HCT116 (cell line): ENCODE results near the gene TMEM184A. TPM values are rescaled to one million over a fixed set of nuclear protein-coding genes. Genes with fewer than 3 reads are reported as not detected.

Experiments
- ATAC-seq: fragments of 200-7000 bp; cut with Tn5 transposase; 2 replicates; pipeline ENCODE4 v1.9.1; 2020; ENCODE audit warnings: mild to moderate bottlenecking, moderate library complexity
- BruUV-seq: library from RNA; stranded (reverse); fragments of 400-500 nt; replicated peaks from 2 replicates; lab custom pipeline; 2021; lab: Mats Ljungman, UMichigan
- CTCF ChIA-PET: fragments of 300-600 bp; sonication (Branson Sonifier 250); formaldehyde crosslinking; loops from one replicate; lab custom pipeline; 2021; ENCODE audit warnings: antibody characterized with exemption; lab: Charles Lee
- POLR2A ChIA-PET: fragments of 300-600, 350-600 bp; sonication (Branson Sonifier 250); formaldehyde crosslinking; loops from one replicate; lab custom pipeline; 2021; ENCODE audit warnings: antibody characterized with exemption; lab: Charles Lee
- RAD21 ChIA-PET, 2 experiments: fragments of 300-600 bp; sonication (Branson Sonifier 250); formaldehyde crosslinking; loops; one replicate each; lab custom pipeline; 2023; ENCODE audit warnings: low total read pairs in 2 of 2; ENCODE audit not compliant: uncharacterized antibody in 2 of 2, unreplicated experiment in 2 of 2, low non-redundant PET in 1 of 2; lab: Charles Lee
- DNase-seq: peaks from one replicate; pipeline ENCODE4 v3.0.0-alpha.2; 2010; ENCODE audit warnings: low read depth, low spot score
- H2AFZ ChIP-seq: fragments of 200-600 bp; shearing (Covaris generic), sonication (generic); 2 replicates; pipeline ENCODE4 v1.6.1; 2017; ENCODE audit warnings: low read depth, mixed run types, mixed read lengths, antibody characterized with exemption, low read length; ENCODE audit not compliant: poor library complexity, severe bottlenecking
- H3K27ac ChIP-seq: 2 replicates; pipeline ENCODE4 v1.5.1; 2012; ENCODE audit warnings: low read depth, low read length
- H3K27me3 ChIP-seq: fragments of 200-600 bp; sonication (generic); 2 replicates; pipeline ENCODE4 v1.6.1; 2016; ENCODE audit warnings: mixed run types, low read length, mixed read lengths; ENCODE audit not compliant: insufficient read depth
- H3K36me3 ChIP-seq, 2 experiments: fragments of 200-500 bp in 1 of 2; fragments of 200-600 bp in 1 of 2; sonication (Bioruptor generic) in 1 of 2; sonication (generic) in 1 of 2; 2 replicates each; pipeline versions ENCODE4 v1.5.1 to v1.6.1; 2014 to 2016; ENCODE audit warnings: low read length in 2 of 2, inconsistent platforms in 1 of 2, mixed read lengths in 1 of 2, mixed run types in 1 of 2; ENCODE audit not compliant: insufficient read depth in 2 of 2, control insufficient read depth in 1 of 2
- H3K4me1 ChIP-seq, 2 experiments: fragments of 200-600 bp in 1 of 2; sonication (generic) in 1 of 2; 2 replicates each; pipeline versions ENCODE4 v1.5.1 to v1.6.1; 2012 to 2017; ENCODE audit warnings: low read length in 2 of 2, inconsistent platforms in 1 of 2, mild to moderate bottlenecking in 1 of 2, mixed read lengths in 1 of 2, mixed run types in 1 of 2, moderate library complexity in 1 of 2; ENCODE audit not compliant: insufficient read depth in 2 of 2, control insufficient read depth in 1 of 2
- H3K4me2 ChIP-seq: fragments of 200-600 bp; sonication (generic); 2 replicates; pipeline ENCODE4 v1.6.1; 2017; ENCODE audit warnings: mixed run types, low read length, mixed read lengths
- H3K4me3 ChIP-seq, 2 experiments: fragments of 200-600 bp in 1 of 2; sonication (generic) in 1 of 2; replicated peaks in 1 of 2; 2 replicates each; pipeline ENCODE4 v1.5.1; 2011 to 2016; ENCODE audit warnings: low read length in 2 of 2, control low read depth in 1 of 2, low read depth in 1 of 2, mild to moderate bottlenecking in 1 of 2, mixed read lengths in 1 of 2, mixed run types in 1 of 2
- H3K79me2 ChIP-seq: fragments of 200-600 bp; sonication (generic); 2 replicates; pipeline ENCODE4 v1.6.1; 2017; ENCODE audit warnings: mild to moderate bottlenecking, mixed run types, low read length, moderate library complexity, mixed read lengths; ENCODE audit not compliant: insufficient read depth
- H3K9ac ChIP-seq: fragments of 200-600 bp; sonication (generic); 2 replicates; pipeline ENCODE4 v1.6.1; 2016; ENCODE audit warnings: low read length, mixed read lengths
- H3K9me2 ChIP-seq: fragments of 200-600 bp; sonication (generic), shearing (Covaris generic); 2 replicates; pipeline ENCODE4 v1.6.1; 2017; ENCODE audit warnings: mixed run types, mild to moderate bottlenecking, moderate library complexity; ENCODE audit not compliant: insufficient read depth
- H3K9me3 ChIP-seq, 2 experiments: fragments of 200-500 bp in 1 of 2; fragments of 200-600 bp in 1 of 2; sonication (Bioruptor generic) in 1 of 2; sonication (generic) in 1 of 2; 2 replicates each; pipeline ENCODE4 v1.6.1; 2014 to 2017; ENCODE audit warnings: low read length in 2 of 2, mixed read lengths in 2 of 2, inconsistent platforms in 1 of 2, low read depth in 1 of 2, mild to moderate bottlenecking in 1 of 2, mixed run types in 1 of 2, moderate library complexity in 1 of 2; ENCODE audit not compliant: control insufficient read depth in 1 of 2, insufficient read depth in 1 of 2
- H4K20me1 ChIP-seq: fragments of 200-600 bp; sonication (generic), shearing (Covaris generic); 2 replicates; pipeline ENCODE4 v1.6.1; 2017; ENCODE audit warnings: mixed run types, mild to moderate bottlenecking, moderate library complexity; ENCODE audit not compliant: insufficient read depth
- CEBPB ChIP-seq: IDR thresholded peaks from 2 replicates; pipeline ENCODE4 v1.6.1; 2012; ENCODE audit warnings: low read depth
- CTCF ChIP-seq, 3 experiments: fragments of 200-600 bp in 1 of 3; sonication (generic) in 1 of 3; IDR thresholded peaks in 2 of 3; conservative IDR thresholded peaks in 1 of 3; 2 replicates each; pipeline ENCODE4 v1.5.1; 2012 to 2017; ENCODE audit warnings: low read depth in 2 of 3, low read length in 2 of 3, antibody characterized with exemption in 1 of 3, borderline replicate concordance in 1 of 3, control low read depth in 1 of 3, mild to moderate bottlenecking in 1 of 3, mixed read lengths in 1 of 3, mixed run types in 1 of 3, moderate library complexity in 1 of 3; ENCODE audit not compliant: insufficient read depth in 1 of 3
- EZH2 ChIP-seq: fragments of 200-600 bp; sonication (generic); IDR thresholded peaks from 2 replicates; pipeline ENCODE4 v1.6.1; 2017; ENCODE audit warnings: antibody characterized with exemption, mixed run types
- FOSL1 ChIP-seq: IDR thresholded peaks from 2 replicates; pipeline ENCODE4 v1.6.1; 2012; ENCODE audit warnings: low read depth
- JUND ChIP-seq: IDR thresholded peaks from 2 replicates; pipeline ENCODE4 v1.6.1; 2012
- POLR2A ChIP-seq: IDR thresholded peaks from 2 replicates; pipeline ENCODE4 v1.7.0; 2011; ENCODE audit warnings: borderline replicate concordance; ENCODE audit not compliant: insufficient read depth, insufficient read length; ENCODE audit errors: extremely low read depth
- SP1 ChIP-seq: IDR thresholded peaks from 2 replicates; pipeline ENCODE4 v1.6.1; 2012; ENCODE audit warnings: low read depth
- TCF7L2 ChIP-seq: IDR thresholded peaks from 2 replicates; pipeline ENCODE4 v1.7.0; 2011; ENCODE audit warnings: borderline replicate concordance, inconsistent platforms; ENCODE audit not compliant: insufficient read depth, insufficient read length; ENCODE audit errors: extremely low read depth
- ZFX ChIP-seq: fragments of 450-650 bp; IDR thresholded peaks from 2 replicates; pipeline ENCODE4 v1.6.1; 2017
- intact Hi-C: fragments of 100-400 bp; cut with micrococcal nuclease; formaldehyde crosslinking; loops from 2 replicates; pipeline ENCODE4 v1.10.0; 2022
- total RNA-seq: library from RNA; stranded (reverse); gene quantifications from one replicate; pipeline ENCODE4 v1.2.1, GENCODE V29; 2021; ENCODE audit not compliant: unreplicated experiment
- TF ChIP-seq, protein P1 (sequence below): IDR thresholded peaks from 2 replicates; pipeline ENCODE4 v1.6.1; 2012

Gene TMEM184A
- total RNA-seq, 1 experiment from 2014 or later: 34.8 TPM

DNA sequence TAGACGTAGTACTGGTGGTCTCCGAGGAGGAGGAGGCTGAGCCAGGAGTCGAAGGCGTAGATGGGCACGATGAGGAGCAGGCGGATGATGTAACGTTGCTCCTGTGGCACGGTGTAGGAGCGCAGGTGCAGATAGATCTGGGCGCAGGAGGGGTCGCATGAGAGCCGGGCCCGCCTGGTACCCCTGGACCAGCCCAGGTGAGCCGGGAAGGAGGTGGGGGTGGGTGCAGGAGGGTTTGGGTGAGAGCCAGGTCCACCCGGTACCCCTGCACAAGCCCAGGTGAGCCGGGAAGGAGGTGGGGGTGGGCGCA lies 5.2 kb downstream of the TMEM184A start:
- H3K27me3 ChIP-seq: no peaks in the 10 kb centered on the region
- CTCF ChIA-PET: no interaction called here
- TF ChIP-seq EZH2: no peak
- TF ChIP-seq CEBPB: no peak
- TF ChIP-seq, protein P1, sequence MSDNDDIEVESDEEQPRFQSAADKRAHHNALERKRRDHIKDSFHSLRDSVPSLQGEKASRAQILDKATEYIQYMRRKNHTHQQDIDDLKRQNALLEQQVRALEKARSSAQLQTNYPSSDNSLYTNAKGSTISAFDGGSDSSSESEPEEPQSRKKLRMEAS: no peak
- no peak for TF ChIP-seq CTCF (IDR thresholded peaks at IDR 0.05 in 2 of 3, conservative IDR thresholded peaks at IDR 0.05 in 1 of 3; ENCODE audit: borderline replicate concordance in 1 of 3, insufficient read depth in 1 of 3, low read depth in 2 of 3, low read length in 2 of 3)
- TF ChIP-seq SP1: no peak
- TF ChIP-seq POLR2A: no peak
- no peak for TF ChIP-seq FOSL1
- TF ChIP-seq JUND: no peak
- no peak for TF ChIP-seq ZFX
- TF ChIP-seq TCF7L2: no peak
- TF ChIP-seq, all 23 proteins: peak for 0
- POLR2A ChIA-PET: no interaction called here
- Histone ChIP-seq H4K20me1 (no peaks in the 10 kb centered on the region), H3K79me2 (peaks cover 9% of the 10 kb centered on the region; the same call in 1 of the 2 replicates), H3K4me2 (no peak overlapping the region), H3K9me2 (no peaks in the 10 kb centered on the region), H3K36me3 (no peaks in the 10 kb centered on the region), H3K4me1 (peaks cover 7 to 17% of the 10 kb centered on the region in 2 experiments), H2AFZ (no peak overlapping the region), H3K4me3 (no peak overlapping the region), H3K9me3 (no peaks in the 10 kb centered on the region), H3K9ac (no peak overlapping the region), H3K27ac (no peak overlapping the region)
- RAD21 ChIA-PET: no interaction called here
- ATAC-seq (no peak), DNase-seq (no peak)
- intact Hi-C loops: no loop called here
- BruUV-seq: no TSS peak
